ENCODE data around the gene PRPF6. TPM values are rescaled to one million over a fixed set of nuclear protein-coding genes. Genes with fewer than 3 reads are reported as not detected.

The PRPF6 gene
- total and polyA plus RNA-seq, 2 of the 13 experiments (the other 11 are each of a cell fraction or from before 2014, with no cell fraction given) = 63.7 to 101 TPM

GRCh38 chr20:63955827-63956663 is 24.9 kb upstream of the PRPF6 start, which contains the start of gene UCKL1:
Gene UCKL1 (minus strand): TSS chr20:63956416. CDS start chr20:63956372, 44 bp downstream.
- Histone ChIP-seq H3K4me2 (ENCODE audit: low read depth, low read length) (peak within 1 kb of the TSS; percentile 97), H3K9ac (ENCODE audit: insufficient read depth, low read depth, low read length) (peak within 1 kb of the TSS; percentile 100), H3K4me1 (ENCODE audit: insufficient read depth, low read length) (peaks cover 66% of the 10 kb centered on the region), H3K27ac (ENCODE audit: extremely low read length, insufficient read depth, low read length) (peak within 1 kb of the TSS; percentile 99), H4K20me1 (ENCODE audit: insufficient read depth, low read length) (peaks cover 37% of the 10 kb centered on the region), H3K79me2 (ENCODE audit: insufficient read depth, low read length) (peaks cover 44% of the 10 kb centered on the region), H3K4me3 (replicated peaks in 1 of 3; ENCODE audit: insufficient read depth in 1 of 3, low read depth in 2 of 3, low read length in 3 of 3) (peak within 1 kb of the TSS; percentile 92 to 100 (median 99)), H3K9me3 (ENCODE audit: low read length) (no peaks in the 10 kb centered on the region), H3K27me3 (ENCODE audit: control insufficient read depth in 1 of 2, insufficient read depth in 2 of 2, low read length in 2 of 2) (no peaks in the 10 kb centered on the region), H2AFZ (ENCODE audit: low read length) (no peak within 1 kb of the TSS), H3K36me3 (replicated peaks in 1 of 2; ENCODE audit: control insufficient read depth in 1 of 2, insufficient read depth in 2 of 2, low read length in 2 of 2) (peaks cover 11 to 21% of the 10 kb centered on the region in 2 experiments; a peak in 4 of 5 replicates)
- FAIRE-seq (peak; percentile 4), DNase-seq (ENCODE audit: low spot score) (peak; percentile 91), ATAC-seq (peak; percentile 80)
- POLR2A ChIA-PET = interaction anchor here (0.7 to 4.0 kb wide), 37 partner anchors 12 to 329 kb away, joined by 3 to 78 read pairs (median 6); partner anchors contain the start of genes ARFRP1, C20orf204, DNAJC5 and GMEB2
- in situ Hi-C loops (cut with HindIII; ENCODE audit: extremely low pct_ligation_motif_present, low pct_unique_long_range_greater_than_20kb) (no loop called here), intact Hi-C loops (cut with micrococcal nuclease; ENCODE audit: unreplicated experiment) (no loop called here)
- 1% methylated on average over 42 of the region's 105 CpGs for WGBS (ENCODE audit: low lambda C conversion rate)
- CTCF ChIA-PET (ENCODE audit: low intra/inter-chr PET ratio, low total read pairs) = interaction anchor here (1.0 to 1.5 kb wide), 2 partner anchors 18 to 102 kb away, joined by 3 to 4 read pairs; no protein-coding TSS in a partner anchor
- BruUV-seq (replicated peaks) = TSS peak; percentile 100
- TF ChIP-seq, protein P1, sequence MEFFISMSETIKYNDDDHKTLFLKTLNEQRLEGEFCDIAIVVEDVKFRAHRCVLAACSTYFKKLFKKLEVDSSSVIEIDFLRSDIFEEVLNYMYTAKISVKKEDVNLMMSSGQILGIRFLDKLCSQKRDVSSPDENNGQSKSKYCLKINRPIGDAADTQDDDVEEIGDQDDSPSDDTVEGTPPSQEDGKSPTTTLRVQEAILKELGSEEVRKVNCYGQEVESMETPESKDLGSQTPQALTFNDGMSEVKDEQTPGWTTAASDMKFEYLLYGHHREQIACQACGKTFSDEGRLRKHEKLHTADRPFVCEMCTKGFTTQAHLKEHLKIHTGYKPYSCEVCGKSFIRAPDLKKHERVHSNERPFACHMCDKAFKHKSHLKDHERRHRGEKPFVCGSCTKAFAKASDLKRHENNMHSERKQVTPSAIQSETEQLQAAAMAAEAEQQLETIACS (CRISPR knock-in tag; IDR thresholded peaks at IDR 0.05) = peak; percentile 80
- TF ChIP-seq RFX1 (IDR thresholded peaks at IDR 0.05) (no peak; the same call in 1 of the 2 replicates), ZNF34 (CRISPR knock-in tag; IDR thresholded peaks at IDR 0.05; ENCODE audit: borderline replicate concordance) (peak; percentile 100), GABPB1 (CRISPR knock-in tag; IDR thresholded peaks at IDR 0.05) (peak; percentile 89), POLR2G (IDR thresholded peaks at IDR 0.05; ENCODE audit: low read depth, low read length) (peak; percentile 96), ZNF768 (CRISPR knock-in tag; IDR thresholded peaks at IDR 0.05) (peak; percentile 85; the same call in 1 of the 2 replicates), CENPBD1 (CRISPR knock-in tag; IDR thresholded peaks at IDR 0.05; ENCODE audit: borderline replicate concordance, low read depth) (peak; percentile 80; the same call in 1 of the 2 replicates), ZMYM2 (CRISPR knock-in tag; IDR thresholded peaks at IDR 0.05) (peak; percentile 65; the same call in 1 of the 2 replicates), ZNF232 (CRISPR knock-in tag; IDR thresholded peaks at IDR 0.05; ENCODE audit: borderline replicate concordance) (peak; percentile 98), MIER2 (CRISPR knock-in tag; IDR thresholded peaks at IDR 0.05) (peak; percentile 79; the same call in 1 of the 2 replicates), PAF1 (CRISPR knock-in tag; IDR thresholded peaks at IDR 0.05) (peak; percentile 94), ZNF543 (CRISPR knock-in tag; IDR thresholded peaks at IDR 0.05) (peak; percentile 99), HNRNPLL (IDR thresholded peaks at IDR 0.05; ENCODE audit: low read depth, low read length, poor library complexity, severe bottlenecking) (peak; percentile 60), ZNF503 (CRISPR knock-in tag; IDR thresholded peaks at IDR 0.05) (peak; percentile 94), HCFC1 (IDR thresholded peaks at IDR 0.05; ENCODE audit: low read depth, low read length) (peak; percentile 98), MEF2D (CRISPR knock-in tag; IDR thresholded peaks at IDR 0.05) (peak; percentile 61; the same call in 1 of the 2 replicates), NR1H2 (CRISPR knock-in tag; IDR thresholded peaks at IDR 0.05; ENCODE audit: borderline replicate concordance, low read depth) (peak; percentile 99), HNRNPH1 (optimal IDR thresholded peaks at IDR 0.05; ENCODE audit: low read depth, low read length) (peak; percentile 66), EEA1 (CRISPR knock-in tag; IDR thresholded peaks at IDR 0.05; ENCODE audit: borderline replicate concordance) (peak; percentile 99), CREB1 (IDR thresholded peaks at IDR 0.05) (peak; percentile 79), CREB1 (CRISPR knock-in tag; IDR thresholded peaks at IDR 0.05) (no peak), ZNF292 (CRISPR knock-in tag; IDR thresholded peaks at IDR 0.05; ENCODE audit: borderline replicate concordance, low read depth) (peak; percentile 75; the same call in 1 of the 2 replicates)

Measured in HepG2 (cell line).